ENCODE measurements around the gene CCDC158. TPM values are rescaled to one million over a fixed set of nuclear protein-coding genes. Genes with fewer than 3 reads are reported as not detected.

The CCDC158 gene
- total RNA-seq, 3 donors from 2014 or later: 1.3 to 5.4 (median 4.3) TPM

DNA sequence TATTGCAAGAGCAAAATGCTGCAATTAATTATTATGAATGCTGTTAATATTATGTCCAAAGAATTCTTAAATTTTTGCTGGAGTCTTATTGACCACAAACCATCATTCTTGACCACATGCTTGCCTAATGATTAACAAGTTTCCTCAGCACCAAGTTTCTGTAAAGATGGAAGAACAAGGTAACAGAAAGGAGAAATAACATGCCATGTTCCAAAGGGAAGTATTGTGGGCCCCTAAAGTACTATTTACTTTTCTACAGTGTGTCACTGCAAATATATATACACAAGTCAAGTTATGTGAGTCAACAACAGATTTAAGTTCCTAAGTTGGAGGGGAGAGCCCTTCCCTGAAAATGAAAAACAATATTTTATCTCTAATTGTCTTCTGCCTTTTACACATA is 148.9 kb downstream of the CCDC158 start:
- Histone ChIP-seq H3K9me3 (no peaks in the 10 kb centered on the region), H3K4me1 (no peaks in the 10 kb centered on the region), H3K36me3 (no peaks in the 10 kb centered on the region), H3K27me3 (no peaks in the 10 kb centered on the region), H3K27ac (no peak overlapping the region), H3K4me3 (no peak overlapping the region)
- DNase-seq (ENCODE audit: low spot score in 2 of 2): no peak
- no peak for TF ChIP-seq POLR2AphosphoS5 (IDR thresholded peaks at IDR 0.05)
- no peak for TF ChIP-seq POLR2A (IDR thresholded peaks at IDR 0.05)
- TF ChIP-seq, protein P1, sequence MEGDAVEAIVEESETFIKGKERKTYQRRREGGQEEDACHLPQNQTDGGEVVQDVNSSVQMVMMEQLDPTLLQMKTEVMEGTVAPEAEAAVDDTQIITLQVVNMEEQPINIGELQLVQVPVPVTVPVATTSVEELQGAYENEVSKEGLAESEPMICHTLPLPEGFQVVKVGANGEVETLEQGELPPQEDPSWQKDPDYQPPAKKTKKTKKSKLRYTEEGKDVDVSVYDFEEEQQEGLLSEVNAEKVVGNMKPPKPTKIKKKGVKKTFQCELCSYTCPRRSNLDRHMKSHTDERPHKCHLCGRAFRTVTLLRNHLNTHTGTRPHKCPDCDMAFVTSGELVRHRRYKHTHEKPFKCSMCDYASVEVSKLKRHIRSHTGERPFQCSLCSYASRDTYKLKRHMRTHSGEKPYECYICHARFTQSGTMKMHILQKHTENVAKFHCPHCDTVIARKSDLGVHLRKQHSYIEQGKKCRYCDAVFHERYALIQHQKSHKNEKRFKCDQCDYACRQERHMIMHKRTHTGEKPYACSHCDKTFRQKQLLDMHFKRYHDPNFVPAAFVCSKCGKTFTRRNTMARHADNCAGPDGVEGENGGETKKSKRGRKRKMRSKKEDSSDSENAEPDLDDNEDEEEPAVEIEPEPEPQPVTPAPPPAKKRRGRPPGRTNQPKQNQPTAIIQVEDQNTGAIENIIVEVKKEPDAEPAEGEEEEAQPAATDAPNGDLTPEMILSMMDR (IDR thresholded peaks at IDR 0.05): no peak
- intact Hi-C loops (cut with DNase I; ENCODE audit: low total_unique reads): no loop called here

DNA sequence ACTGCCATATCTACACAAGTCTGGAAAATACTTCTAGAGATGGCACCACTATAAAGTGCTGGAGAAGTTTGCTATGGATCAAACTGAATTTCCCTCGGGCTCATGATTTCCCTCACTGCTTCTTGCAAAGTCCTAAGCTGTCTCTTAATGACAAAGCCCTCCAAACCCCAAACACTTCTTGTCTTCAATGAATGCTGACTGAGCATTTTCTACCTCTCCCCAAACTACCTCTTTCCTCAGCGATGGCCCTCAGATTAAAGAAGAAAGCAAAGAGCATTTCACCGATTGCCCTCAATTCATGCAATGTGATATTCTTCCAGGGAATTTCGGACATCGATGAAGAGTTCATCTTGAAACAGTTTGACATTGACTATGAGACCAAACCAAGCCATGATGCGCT is 149.7 kb downstream of the CCDC158 start:
- H3K27me3 ChIP-seq: no peaks in the 10 kb centered on the region
- no peaks in the 10 kb centered on the region for H3K9me3 ChIP-seq
- H3K27ac ChIP-seq: no peak overlapping the region
- H3K36me3 ChIP-seq: no peaks in the 10 kb centered on the region
- H3K4me1 ChIP-seq: no peaks in the 10 kb centered on the region
- TF ChIP-seq, protein P1 (IDR thresholded peaks at IDR 0.05): no peak
- TF ChIP-seq POLR2A (IDR thresholded peaks at IDR 0.05) (no peak), POLR2AphosphoS5 (IDR thresholded peaks at IDR 0.05) (no peak)
- no peak for DNase-seq (ENCODE audit: low spot score in 2 of 2)
- intact Hi-C loops (cut with DNase I; ENCODE audit: low total_unique reads): no loop called here
- no peak overlapping the region for H3K4me3 ChIP-seq

DNA sequence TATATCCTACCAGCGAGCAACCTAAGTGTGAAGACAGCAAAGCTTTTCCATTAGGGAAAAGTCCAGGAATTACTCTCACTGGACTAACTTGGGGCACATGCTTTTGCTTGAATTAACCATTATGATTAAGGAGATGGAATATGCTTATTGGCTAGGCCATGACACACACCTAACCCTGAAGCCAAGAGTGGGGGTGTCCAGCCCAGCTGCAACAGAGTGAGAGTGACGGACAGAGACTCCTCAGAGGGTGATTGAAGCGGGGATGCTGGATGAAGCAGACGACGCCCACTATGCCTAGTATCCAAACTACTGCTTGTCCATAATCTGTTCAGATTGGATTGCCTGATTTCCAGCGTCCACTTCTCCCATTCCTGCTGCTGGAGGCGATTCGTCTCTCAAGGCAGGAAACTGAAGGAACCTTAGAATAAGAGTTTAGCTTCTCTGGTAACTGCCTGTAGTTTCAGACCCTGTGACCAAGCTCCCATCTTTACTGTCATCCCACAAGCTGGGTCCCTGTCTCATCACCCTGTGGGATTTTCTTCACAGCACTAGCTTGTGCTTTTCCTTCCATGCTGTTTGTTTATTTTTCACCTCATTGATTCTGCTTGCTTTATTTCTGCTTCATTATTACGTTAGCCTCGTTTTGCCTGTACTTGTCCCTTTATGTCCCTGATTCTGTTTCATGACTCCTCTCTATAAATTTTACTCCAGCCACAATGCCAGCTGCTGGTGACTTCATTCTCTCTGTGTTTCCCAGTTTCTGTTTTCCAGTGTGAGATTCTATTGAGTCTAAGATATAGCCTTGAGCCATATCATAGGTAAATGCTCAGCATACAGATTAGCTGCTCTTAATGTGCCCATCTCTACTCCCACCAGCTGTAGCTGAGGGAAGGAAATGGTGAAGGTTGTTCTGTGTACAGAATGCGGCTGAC is 150.4 kb downstream of the CCDC158 start:
- H3K27me3 ChIP-seq: no peaks in the 10 kb centered on the region
- no peaks in the 10 kb centered on the region for H3K9me3 ChIP-seq
- no peak for TF ChIP-seq POLR2AphosphoS5 (IDR thresholded peaks at IDR 0.05)
- TF ChIP-seq, protein P1 (IDR thresholded peaks at IDR 0.05): no peak
- H3K36me3 ChIP-seq: no peaks in the 10 kb centered on the region
- H3K4me3 ChIP-seq: no peak overlapping the region
- H3K27ac ChIP-seq: no peak overlapping the region
- H3K4me1 ChIP-seq: no peaks in the 10 kb centered on the region
- DNase-seq (ENCODE audit: low spot score in 2 of 2): no peak
- intact Hi-C loops (cut with DNase I; ENCODE audit: low total_unique reads): no loop called here

DNA sequence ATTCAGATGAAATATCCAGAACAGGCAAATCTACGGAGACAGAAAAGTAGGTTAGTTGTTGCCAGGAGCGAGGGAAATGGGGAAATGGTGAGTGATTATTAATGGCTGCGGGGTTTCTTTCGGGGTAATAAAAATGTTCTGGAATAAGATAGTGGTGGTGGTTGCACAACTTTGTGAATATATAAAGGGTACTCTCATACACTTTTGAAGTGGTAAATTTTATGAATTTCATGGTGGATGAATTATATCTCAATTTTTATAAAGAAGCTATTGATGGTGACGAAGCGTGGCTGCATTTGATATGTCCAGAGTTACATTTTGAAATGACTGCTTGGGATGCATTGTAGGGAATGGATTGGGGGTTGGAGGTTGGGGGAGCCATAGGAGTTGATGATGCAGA is 153.1 kb downstream of the CCDC158 start:
- Histone ChIP-seq H3K4me3 (no peak overlapping the region), H3K36me3 (no peaks in the 10 kb centered on the region), H3K4me1 (no peaks in the 10 kb centered on the region), H3K27me3 (no peaks in the 10 kb centered on the region), H3K27ac (no peak overlapping the region), H3K9me3 (no peaks in the 10 kb centered on the region)
- DNase-seq (ENCODE audit: low spot score in 2 of 2): no peak
- TF ChIP-seq POLR2A (IDR thresholded peaks at IDR 0.05): no peak
- TF ChIP-seq, protein P1 (IDR thresholded peaks at IDR 0.05): no peak
- TF ChIP-seq POLR2AphosphoS5 (IDR thresholded peaks at IDR 0.05): no peak
- intact Hi-C loops (cut with DNase I; ENCODE audit: low total_unique reads): no loop called here

DNA sequence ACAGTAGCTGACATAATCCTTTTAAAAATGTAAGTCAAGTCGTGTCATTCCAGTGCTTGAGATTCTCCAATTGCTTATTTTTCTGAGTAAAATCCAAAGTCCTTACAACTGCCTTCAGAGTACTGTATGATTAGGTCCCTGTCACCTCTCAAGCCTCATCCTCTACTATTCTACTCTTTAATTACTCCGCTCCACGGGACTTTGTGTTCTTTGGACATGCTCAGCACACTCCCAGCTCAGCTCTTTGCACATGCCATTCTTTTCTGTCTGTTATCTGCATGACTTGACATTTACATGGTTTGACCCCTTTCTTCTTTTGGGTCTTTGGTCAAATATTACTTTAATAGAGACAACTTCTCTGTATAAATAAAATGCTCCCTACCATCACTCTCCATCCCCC is 154.3 kb downstream of the CCDC158 start:
- no peak for TF ChIP-seq POLR2A (IDR thresholded peaks at IDR 0.05)
- TF ChIP-seq, protein P1 (IDR thresholded peaks at IDR 0.05): no peak
- TF ChIP-seq POLR2AphosphoS5 (IDR thresholded peaks at IDR 0.05): no peak
- Histone ChIP-seq H3K27ac (no peak overlapping the region), H3K36me3 (no peaks in the 10 kb centered on the region), H3K4me1 (no peaks in the 10 kb centered on the region), H3K9me3 (no peaks in the 10 kb centered on the region), H3K4me3 (no peak overlapping the region), H3K27me3 (no peaks in the 10 kb centered on the region)
- no peak for DNase-seq (ENCODE audit: low spot score in 2 of 2)
- intact Hi-C loops (cut with DNase I; ENCODE audit: low total_unique reads): no loop called here

All from breast epithelium (tissue), 4 donors.